Neutrophil (primary cell): ENCODE data around the gene DPM2.
A peak's percentile ranks its signal among the peaks of the same experiment; 100 is the strongest.

Source experiments
- H3K27ac ChIP-seq: fragments of 200-600 bp; sonication (generic); 2 replicates; pipeline ENCODE4 v1.5.1; 2016; ENCODE audit warnings: mild to moderate bottlenecking, moderate library complexity
- H3K27me3 ChIP-seq: fragments of 200-600 bp; sonication (generic); 2 replicates; pipeline ENCODE4 v1.6.0; 2016; ENCODE audit warnings: mild to moderate bottlenecking
- H3K36me3 ChIP-seq: fragments of 200-600 bp; sonication (generic); 2 replicates; pipeline ENCODE4 v1.5.1; 2017
- H3K4me1 ChIP-seq, 2 experiments: fragments of 200-600 bp in 1 of 2; sonication (generic) in 1 of 2; 1 replicate in 1 of 2; 2 replicates in 1 of 2; pipeline versions ENCODE4 v1.5.1 to v1.6.1; 2013 to 2016; ENCODE audit warnings: low read depth in 1 of 2, low read length in 1 of 2, mild to moderate bottlenecking in 1 of 2, moderate library complexity in 1 of 2; ENCODE audit not compliant: control insufficient read depth in 1 of 2, insufficient read depth in 1 of 2
- H3K4me3 ChIP-seq, 2 experiments: fragments of 200-600 bp in 1 of 2; sonication (generic) in 1 of 2; 1 replicate in 1 of 2; 2 replicates in 1 of 2; pipeline ENCODE4 v1.5.1; 2013 to 2016; ENCODE audit warnings: low read depth in 1 of 2, low read length in 1 of 2, mild to moderate bottlenecking in 1 of 2, moderate library complexity in 1 of 2
- H3K9me3 ChIP-seq: fragments of 200-600 bp; sonication (generic); 2 replicates; pipeline ENCODE4 v1.5.1; 2016
- CTCF ChIP-seq: fragments of 200-600 bp; sonication (generic); IDR thresholded peaks from 2 replicates; pipeline ENCODE4 v1.5.1; 2016; ENCODE audit warnings: antibody characterized with exemption

DPM2 gene

DNA sequence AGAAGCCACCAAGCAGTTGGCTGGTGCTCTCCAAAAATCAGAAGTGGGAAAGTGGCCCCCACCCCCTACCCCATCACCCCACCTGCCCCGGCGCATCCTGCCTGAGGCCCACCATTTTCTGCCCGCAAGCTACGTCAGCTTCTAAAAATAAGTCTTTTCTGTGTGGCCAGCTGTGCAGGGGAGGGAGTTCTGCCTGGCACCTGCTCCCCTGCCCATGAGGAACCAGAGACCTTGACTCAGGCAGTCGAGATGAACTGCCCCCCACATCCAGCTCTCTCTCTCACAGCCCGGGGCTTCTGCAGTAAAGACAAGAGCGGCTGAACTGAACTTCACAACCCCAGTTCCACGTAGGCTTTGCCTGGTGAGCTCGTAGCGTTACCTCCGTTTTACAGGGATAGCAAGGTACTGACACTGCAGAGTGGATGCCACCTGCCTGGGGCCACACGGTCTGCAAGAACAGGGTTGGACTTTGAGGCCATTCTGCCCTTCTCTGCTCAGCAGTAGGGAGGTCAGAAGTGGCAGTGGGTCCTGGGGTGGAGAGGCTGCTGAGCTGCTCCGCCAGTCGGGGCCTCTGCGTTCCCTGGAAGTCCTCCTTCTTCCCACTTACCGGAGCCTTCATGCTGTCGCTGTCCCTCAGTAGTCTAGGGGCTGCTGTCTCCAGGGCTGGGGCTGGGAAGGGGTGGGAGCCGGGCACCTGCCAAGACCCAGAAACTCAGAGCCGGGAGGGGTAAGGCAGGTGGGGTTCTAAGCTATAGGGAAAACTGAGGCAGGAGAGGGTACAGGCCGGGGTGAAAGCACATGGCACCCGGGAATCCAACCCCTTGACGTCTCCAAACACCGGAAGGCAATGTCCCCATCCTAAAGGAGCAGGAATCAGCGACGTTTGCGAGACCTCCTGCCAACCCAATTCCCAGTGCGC is 21.6 kb downstream of the DPM2 start:
- H3K27me3 ChIP-seq = peaks cover 11% of the 10 kb centered on the region
- no peak for TF ChIP-seq CTCF
- H3K4me3 ChIP-seq = peak overlapping the region; percentile 50 to 71
- peaks cover 44 to 45% of the 10 kb centered on the region in 2 experiments for H3K4me1 ChIP-seq
- H3K36me3 ChIP-seq = no peaks in the 10 kb centered on the region
- H3K9me3 ChIP-seq = no peaks in the 10 kb centered on the region
- H3K27ac ChIP-seq = peak overlapping the region; percentile 43

- Histone ChIP-seq H3K36me3 (no peaks in the 10 kb centered on the region), H3K4me1 (peaks cover 42 to 45% of the 10 kb centered on the region in 2 experiments), H3K4me3 (no peak overlapping the region), H3K27ac (no peak overlapping the region), H3K27me3 (peaks cover 11% of the 10 kb centered on the region), H3K9me3 (no peaks in the 10 kb centered on the region)
- no peak for TF ChIP-seq CTCF
These were observed 22.3 kb downstream of the DPM2 start for GRCh38 chr9:127915325-127915752.

DNA sequence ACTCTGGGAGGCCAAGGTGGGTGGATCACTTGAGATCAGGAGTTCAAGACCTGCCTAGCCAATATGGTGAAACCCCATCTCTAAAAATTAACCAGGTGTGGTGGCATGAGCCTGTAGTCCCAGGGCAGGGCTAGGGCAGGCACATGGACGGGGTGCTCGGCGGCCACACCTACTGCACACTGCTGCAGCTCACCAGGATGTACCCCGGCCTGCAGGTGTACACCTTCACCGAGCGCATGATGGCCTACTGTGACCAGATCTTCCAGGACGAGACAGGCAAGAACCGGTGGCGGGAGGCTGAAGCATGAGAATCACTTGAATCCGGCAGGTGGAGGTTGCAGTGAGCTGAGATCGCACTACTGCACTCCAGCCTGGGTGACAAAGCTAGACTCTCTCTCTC is 24.0 kb downstream of the DPM2 start:
- no peak overlapping the region for H3K27ac ChIP-seq

GRCh38 chr9:127912882-127913281 is 24.8 kb downstream of the DPM2 start:
- no peak for TF ChIP-seq CTCF
- Histone ChIP-seq H3K9me3 (no peaks in the 10 kb centered on the region), H3K27ac (no peak overlapping the region), H3K4me3 (no peak overlapping the region), H3K4me1 (peaks cover 18 to 20% of the 10 kb centered on the region in 2 experiments), H3K27me3 (peaks cover 11% of the 10 kb centered on the region), H3K36me3 (no peaks in the 10 kb centered on the region)

More for the DNA sequence above, 24.0 kb downstream of the DPM2 start:
- no peaks in the 10 kb centered on the region for H3K9me3 ChIP-seq
- TF ChIP-seq CTCF = no peak
- H3K27me3 ChIP-seq = peaks cover 11% of the 10 kb centered on the region
- H3K36me3 ChIP-seq = no peaks in the 10 kb centered on the region
- no peak overlapping the region for H3K4me3 ChIP-seq
- H3K4me1 ChIP-seq = peaks cover 26 to 28% of the 10 kb centered on the region in 2 experiments

DNA sequence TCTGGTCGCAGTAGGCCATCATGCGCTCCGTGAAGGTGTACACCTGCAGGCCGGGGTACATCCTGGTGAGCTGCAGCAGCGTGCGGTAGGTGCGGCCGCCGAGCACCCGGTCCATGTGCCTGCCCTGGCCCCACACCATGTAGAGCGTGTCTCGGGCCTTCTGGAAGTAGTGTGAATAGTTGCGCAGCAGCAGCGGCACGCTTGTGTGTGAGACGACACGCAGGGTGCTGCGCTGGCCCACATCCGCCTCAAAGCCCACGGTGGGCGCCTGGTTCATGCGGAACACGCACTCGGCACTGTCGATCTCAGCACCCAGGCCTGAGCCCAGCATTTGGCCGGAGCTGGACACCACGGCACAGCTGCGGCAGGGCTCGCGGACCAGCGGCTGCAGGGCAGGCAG is 25.4 kb downstream of the DPM2 start:
- no peak for TF ChIP-seq CTCF
- Histone ChIP-seq H3K27ac (no peak overlapping the region), H3K9me3 (no peaks in the 10 kb centered on the region), H3K4me1 (peaks cover 12 to 14% of the 10 kb centered on the region in 2 experiments), H3K36me3 (no peaks in the 10 kb centered on the region), H3K27me3 (peaks cover 11% of the 10 kb centered on the region), H3K4me3 (no peak overlapping the region)
